ENCODE results near the gene GALNT9.

DNA sequence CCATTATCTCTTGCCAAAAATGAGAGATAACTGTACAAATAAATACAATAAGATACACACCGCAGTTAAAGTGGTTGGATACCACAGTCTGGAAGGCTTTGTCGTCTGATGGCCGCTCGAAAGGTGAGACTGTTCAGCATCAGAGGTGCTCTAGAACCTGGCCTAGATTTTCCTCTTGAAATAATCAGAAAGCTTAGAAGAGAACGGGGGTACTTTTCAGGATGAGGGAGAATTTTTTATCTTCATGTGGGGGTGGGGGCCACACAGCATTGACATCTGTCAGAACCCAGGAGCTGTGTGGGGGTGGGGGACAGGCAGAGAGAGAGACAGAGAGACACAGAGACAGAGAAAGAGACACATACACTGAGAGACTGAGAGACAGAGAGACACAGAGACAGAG is 90.5 kb downstream of the GALNT9 start:
- TF ChIP-seq, protein P1, sequence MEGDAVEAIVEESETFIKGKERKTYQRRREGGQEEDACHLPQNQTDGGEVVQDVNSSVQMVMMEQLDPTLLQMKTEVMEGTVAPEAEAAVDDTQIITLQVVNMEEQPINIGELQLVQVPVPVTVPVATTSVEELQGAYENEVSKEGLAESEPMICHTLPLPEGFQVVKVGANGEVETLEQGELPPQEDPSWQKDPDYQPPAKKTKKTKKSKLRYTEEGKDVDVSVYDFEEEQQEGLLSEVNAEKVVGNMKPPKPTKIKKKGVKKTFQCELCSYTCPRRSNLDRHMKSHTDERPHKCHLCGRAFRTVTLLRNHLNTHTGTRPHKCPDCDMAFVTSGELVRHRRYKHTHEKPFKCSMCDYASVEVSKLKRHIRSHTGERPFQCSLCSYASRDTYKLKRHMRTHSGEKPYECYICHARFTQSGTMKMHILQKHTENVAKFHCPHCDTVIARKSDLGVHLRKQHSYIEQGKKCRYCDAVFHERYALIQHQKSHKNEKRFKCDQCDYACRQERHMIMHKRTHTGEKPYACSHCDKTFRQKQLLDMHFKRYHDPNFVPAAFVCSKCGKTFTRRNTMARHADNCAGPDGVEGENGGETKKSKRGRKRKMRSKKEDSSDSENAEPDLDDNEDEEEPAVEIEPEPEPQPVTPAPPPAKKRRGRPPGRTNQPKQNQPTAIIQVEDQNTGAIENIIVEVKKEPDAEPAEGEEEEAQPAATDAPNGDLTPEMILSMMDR (conservative IDR thresholded peaks at IDR 0.05 in 1 of 2, IDR thresholded peaks at IDR 0.05 in 1 of 2; ENCODE audit: extremely low read depth in 1 of 2, insufficient read depth in 1 of 2, low read depth in 1 of 2, low read length in 2 of 2): no peak
- no peak for TF ChIP-seq EZH2 (IDR thresholded peaks at IDR 0.05; ENCODE audit: borderline replicate concordance, low read length)

All from mammary epithelial cell (primary cell).